GM12878 (cell line): Measurements from ENCODE around the gene SNAPC4. TPM values are rescaled to one million over a fixed set of nuclear protein-coding genes. Genes with fewer than 3 reads are reported as not detected.

ENCODE experiments used
- CUX1 ChIP-seq: IDR thresholded peaks from 2 replicates; pipeline ENCODE4 v1.6.1; 2012; ENCODE audit warnings: improper control_type of control experiment, low read depth, low read length; ENCODE audit not compliant: insufficient replicate concordance
- IKZF1 ChIP-seq: fragments of 450-650 bp; conservative IDR thresholded peaks from 2 replicates; pipeline ENCODE4 v1.6.1; 2017; ENCODE audit warnings: antibody characterized with exemption, mild to moderate bottlenecking
- MAX ChIP-seq: IDR thresholded peaks from 2 replicates; pipeline ENCODE4 v1.6.1; 2012; ENCODE audit warnings: low read depth, low read length, improper control_type of control experiment
- NKRF ChIP-seq: fragments of 450-650 bp; conservative IDR thresholded peaks from 2 replicates; pipeline ENCODE4 v1.6.1; 2017; ENCODE audit warnings: mild to moderate bottlenecking, moderate library complexity
- polyA plus RNA-seq, 11 experiments: library from polyadenylated mRNA; depleted of rRNA in 4 of 11; unstranded in 6 of 11; stranded (reverse) in 5 of 11; fragments of >200 nt; fragmentation: Nextera tagmentation in 4 of 11; fragmentation: Illumina TruSeq in 1 of 11; extraction: Ambion mirVana in 4 of 11; extraction: Trizol in 1 of 11; gene quantifications; 1 replicate in 1 of 11; 2 replicates in 10 of 11; pipeline versions ENCODE4 v1.2.1 to v1.2.3, GENCODE V29; 2011 to 2016; ENCODE audit warnings: inconsistent platforms in 2 of 11, missing spikeins in 2 of 11, low read depth in 1 of 11
- total RNA-seq, 4 experiments: library from RNA; depleted of rRNA in 3 of 4; stranded (reverse); fragments of >200 nt in 3 of 4; fragmentation: Illumina TruSeq in 1 of 4; extraction: Trizol in 1 of 4; gene quantifications; 2 replicates each; pipeline versions ENCODE4 v1.2.1 to v1.2.3, GENCODE V29; 2013 to 2021

The SNAPC4 gene
- total and polyA plus RNA-seq, 10 of the 15 experiments (the other 5 are each of a cell fraction or from before 2014, with no cell fraction given): 0.42 to 19.8 (median 7.0) TPM

GRCh38 chr9:136409557-136410455 is 9.8 kb upstream of the SNAPC4 start (continued):
- TF ChIP-seq CUX1: no peak
- peak; percentile 80 for TF ChIP-seq MAX
- TF ChIP-seq IKZF1: peak; percentile 42; the same call in 1 of the 2 replicates
- TF ChIP-seq NKRF: peak; percentile 50
